Mucosa of descending colon (tissue), 3 donors: ENCODE measurements around the gene UNC5B. TPM values are rescaled to one million over a fixed set of nuclear protein-coding genes. Genes with fewer than 3 reads are reported as not detected.
A peak's percentile ranks its signal among the peaks of the same experiment; 100 is the strongest.

Experiments used
- ATAC-seq: fragments of 200-7000 bp; cut with Tn5 transposase; one replicate; pipeline ENCODE4 v1.9.1; 2020; ENCODE audit warnings: mild to moderate bottlenecking, moderate library complexity
- DNase-seq, 3 donors: peaks; one replicate each; pipeline ENCODE4 v3.0.0-alpha.2; 2020
- H3K36me3 ChIP-seq: fragments of 200-600 bp; one replicate; pipeline ENCODE4 v1.8.0; 2021; ENCODE audit warnings: low read depth, mild to moderate bottlenecking
- H3K4me1 ChIP-seq: fragments of 200-600 bp; one replicate; pipeline ENCODE4 v1.8.0; 2021; ENCODE audit warnings: low read depth, mild to moderate bottlenecking
- H3K4me3 ChIP-seq: fragments of 200-600 bp; one replicate; pipeline ENCODE4 v1.8.0; 2021; ENCODE audit warnings: mild to moderate bottlenecking
- H3K9me3 ChIP-seq: fragments of 200-600 bp; one replicate; pipeline ENCODE4 v1.8.0; 2021; ENCODE audit warnings: mild to moderate bottlenecking
- CTCF ChIP-seq: fragments of 200-600 bp; IDR thresholded peaks from one replicate; pipeline ENCODE4 v1.8.0; 2022; ENCODE audit warnings: antibody characterized with exemption, mild to moderate bottlenecking
- intact Hi-C, 2 donors: fragments of 100-400 bp; cut with DNase I in 1 of 2; cut with micrococcal nuclease in 1 of 2; formaldehyde crosslinking; loops; one replicate each; pipeline versions ENCODE4 v1.11.0 to v1.11.1; 2022; cut with DNase I, micrococcal nuclease
- total RNA-seq, 3 donors: library from RNA; stranded (reverse); fragmentation: NEBNext Ultra II Directional in 2 of 3; extraction: Animal tissue kit (Norgen Biotek cat#: 25700) in 2 of 3; gene quantifications; one replicate each; pipeline versions ENCODE4 v1.2.1 to v1.2.4, GENCODE V29; 2021 to 2023
- donor health status: DM: no; HTN: no; CAD: no; lungs with moderate emphysema.
- donor health status: DM: no; HTN: no; CAD: no.
- donor health status: DM: no; HTN: yes; CAD: no.

UNC5B gene
- total RNA-seq, 3 donors from 2014 or later: 11.0 to 17.4 (median 11.4) TPM

- DNase-seq: peak in 1 of 3 donors; percentile 37
- no peak for ATAC-seq
- Histone ChIP-seq H3K36me3 (no peaks in the 10 kb centered on the region), H3K9me3 (no peaks in the 10 kb centered on the region), H3K4me1 (no peaks in the 10 kb centered on the region), H3K4me3 (no peak overlapping the region)
- TF ChIP-seq CTCF: no peak
- intact Hi-C loops: loop anchor here in 1 of 2 donors (10.0 kb wide), 1 partner anchor 362 kb away; no protein-coding TSS in a partner anchor
Observed at GRCh38 chr10:71286521-71287294, 74.3 kb downstream of the UNC5B start.

GRCh38 chr10:71287456-71287855 lies 75.1 kb downstream of the UNC5B start:
- no peak overlapping the region for H3K4me3 ChIP-seq
- DNase-seq (peak in 1 of 3 donors; percentile 22), ATAC-seq (no peak)
- H3K36me3 ChIP-seq: no peaks in the 10 kb centered on the region
- no peaks in the 10 kb centered on the region for H3K9me3 ChIP-seq
- H3K4me1 ChIP-seq: no peaks in the 10 kb centered on the region
- intact Hi-C loops: loop anchor here in 1 of 2 donors (10.0 kb wide), 1 partner anchor 363 kb away; no protein-coding TSS in a partner anchor
- no peak for TF ChIP-seq CTCF

GRCh38 chr10:71288461-71288860 lies 76.1 kb downstream of the UNC5B start:
- DNase-seq (peak in 1 of 3 donors; percentile 34), ATAC-seq (no peak)
- Histone ChIP-seq H3K9me3 (no peaks in the 10 kb centered on the region), H3K36me3 (no peaks in the 10 kb centered on the region), H3K4me1 (no peaks in the 10 kb centered on the region), H3K4me3 (no peak overlapping the region)
- intact Hi-C loops: loop anchor here in 1 of 2 donors (10.0 kb wide), 1 partner anchor 364 kb away; no protein-coding TSS in a partner anchor
- TF ChIP-seq CTCF: no peak

GRCh38 chr10:71289421-71290130 lies 77.2 kb downstream of the UNC5B start:
- no peaks in the 10 kb centered on the region for H3K9me3 ChIP-seq
- TF ChIP-seq CTCF: no peak
- H3K4me3 ChIP-seq: no peak overlapping the region
- intact Hi-C loops: loop anchor here in 1 of 2 donors (10.0 kb wide), 1 partner anchor 365 kb away; no protein-coding TSS in a partner anchor
- ATAC-seq: no peak
- DNase-seq: peak in 1 of 3 donors; percentile 29
- no peaks in the 10 kb centered on the region for H3K4me1 ChIP-seq
- no peaks in the 10 kb centered on the region for H3K36me3 ChIP-seq

GRCh38 chr10:71290331-71290730 lies 78.0 kb downstream of the UNC5B start:
- H3K4me3 ChIP-seq: no peak overlapping the region
- intact Hi-C loops: no loop called here
- DNase-seq: no peak
- no peak for TF ChIP-seq CTCF
- H3K9me3 ChIP-seq: no peaks in the 10 kb centered on the region
- H3K4me1 ChIP-seq: no peaks in the 10 kb centered on the region
- ATAC-seq: no peak
- no peaks in the 10 kb centered on the region for H3K36me3 ChIP-seq
